NCI-H446 treated with DMSO at 0.1 percent for 48 hours (cell line): ENCODE data around the gene FER.
"Not testable (repeated sequence)": the region's sequence is repeated elsewhere in the genome, so short reads cannot be mapped to it uniquely, and the experiment has no call there.

Source experiments
- DNase-seq: peaks from one replicate; lab custom pipeline; 2025; lab: John Stamatoyannopoulos, UW

FER gene

GRCh38 chr5:108957333-108957732, 209.6 kb downstream of the FER start:
- DNase-seq: no peak

GRCh38 chr5:108966910-108967309, 219.2 kb downstream of the FER start:
- no peak for DNase-seq

- DNase-seq: no peak
Measured at GRCh38 chr5:108974594-108974993, 226.9 kb downstream of the FER start.

GRCh38 chr5:108975697-108976096, 228.0 kb downstream of the FER start:
- DNase-seq: no peak

- DNase-seq: no peak
Measured at GRCh38 chr5:108983461-108984092, 235.9 kb downstream of the FER start.

GRCh38 chr5:108989761-108990392, 242.2 kb downstream of the FER start:
- no peak for DNase-seq

- not testable (repeated sequence) for DNase-seq
Measured at GRCh38 chr5:108992396-108993085, 244.8 kb downstream of the FER start.

GRCh38 chr5:108993440-108993839, 245.7 kb downstream of the FER start:
- not testable (repeated sequence) for DNase-seq

GRCh38 chr5:108997720-108998119, 250.0 kb downstream of the FER start:
- no peak for DNase-seq

GRCh38 chr5:108998216-108998615, 250.5 kb downstream of the FER start:
- DNase-seq: no peak

- DNase-seq: no peak
Measured at GRCh38 chr5:109003928-109004327, 256.2 kb downstream of the FER start.

GRCh38 chr5:109005297-109006009, 257.8 kb downstream of the FER start:
- no peak for DNase-seq

- no peak for DNase-seq
Measured at GRCh38 chr5:109006129-109006528, 258.4 kb downstream of the FER start.

GRCh38 chr5:109016300-109016699, 268.6 kb downstream of the FER start:
- no peak for DNase-seq

- no peak for DNase-seq
Measured at GRCh38 chr5:109022056-109022455, 274.4 kb downstream of the FER start.

GRCh38 chr5:109025729-109026128, 278.0 kb downstream of the FER start:
- DNase-seq: not testable (repeated sequence)

GRCh38 chr5:109027983-109028607, 280.4 kb downstream of the FER start:
- DNase-seq: peak; percentile 29

- no peak for DNase-seq
Measured at GRCh38 chr5:109028608-109029299, 281.1 kb downstream of the FER start.

- DNase-seq: no peak
Measured at GRCh38 chr5:109029847-109030246, 282.1 kb downstream of the FER start.

- DNase-seq: no peak
Measured at GRCh38 chr5:109030360-109031143, 282.9 kb downstream of the FER start.

GRCh38 chr5:109034306-109034705, 286.6 kb downstream of the FER start:
- DNase-seq: no peak
